GM12878 (cell line): ENCODE results near the gene TIMP2. TPM values are rescaled to one million over a fixed set of nuclear protein-coding genes. Genes with fewer than 3 reads are reported as not detected.

Experiments
- ATAC-seq: fragments of 200-7000 bp; cut with Tn5 transposase; 3 replicates; pipeline ENCODE4 v1.9.1; 2020; ENCODE audit warnings: mild to moderate bottlenecking, moderate library complexity
- BruUV-seq: library from RNA; stranded (reverse); fragments of 400-500 nt; replicated peaks from 2 replicates; lab custom pipeline; 2021; lab: Mats Ljungman, UMichigan
- CTCF ChIA-PET: fragments of 300-600 bp; sonication (Branson Sonifier 250); formaldehyde crosslinking; extraction: SDS; loops from one replicate; lab custom pipeline; 2021; ENCODE audit warnings: inconsistent platforms; lab: Yijun Ruan, JAX
- POLR2A ChIA-PET: fragments of 350-600 bp; formaldehyde crosslinking; extraction: SDS; loops from one replicate; lab custom pipeline; 2021; ENCODE audit warnings: inconsistent platforms; lab: Charles Lee
- RAD21 ChIA-PET: fragments of 300-600 bp; sonication (Branson Sonifier 250); formaldehyde crosslinking; loops from one replicate; lab custom pipeline; 2023; ENCODE audit warnings: antibody characterized with exemption; ENCODE audit not compliant: unreplicated experiment; lab: Charles Lee
- SMC1A ChIA-PET: fragments of 300-600 bp; sonication (Branson Sonifier 250); formaldehyde crosslinking; loops from one replicate; lab custom pipeline; 2023; ENCODE audit not compliant: unreplicated experiment, uncharacterized antibody; lab: Charles Lee
- DNase-seq: peaks from one replicate; pipeline ENCODE4 v3.0.0-alpha.2; 2011; ENCODE audit warnings: low read depth, low spot score
- FAIRE-seq: peaks from 3 replicates; lab custom pipeline; 2011; peaks lifted over from hg19 to GRCh38; lab: Jason Lieb, UNC
- H2AFZ ChIP-seq: 2 replicates; pipeline ENCODE4 v1.6.0; 2011; ENCODE audit warnings: low read depth, low read length, control low read depth; ENCODE audit not compliant: control insufficient read depth
- H3K27ac ChIP-seq: 2 replicates; pipeline ENCODE4 v1.5.1; 2011; ENCODE audit warnings: control low read depth; ENCODE audit not compliant: control insufficient read depth, insufficient read depth
- H3K27me3 ChIP-seq, 2 experiments: replicated peaks in 1 of 2; 2 replicates each; pipeline versions ENCODE4 v1.6.0 to v1.6.1; 2011; ENCODE audit warnings: low read length in 1 of 2; ENCODE audit not compliant: control insufficient read depth in 2 of 2, insufficient read depth in 2 of 2
- H3K36me3 ChIP-seq, 2 experiments: 2 replicates each; pipeline ENCODE4 v1.5.1; 2011; ENCODE audit warnings: low read length in 1 of 2; ENCODE audit not compliant: control insufficient read depth in 2 of 2, insufficient read depth in 2 of 2
- H3K4me1 ChIP-seq: 2 replicates; pipeline ENCODE4 v1.6.1; 2011; ENCODE audit warnings: mild to moderate bottlenecking, low read length, moderate library complexity, mixed read lengths; ENCODE audit not compliant: control insufficient read depth, insufficient read depth
- H3K4me2 ChIP-seq: 2 replicates; pipeline ENCODE4 v1.6.0; 2011; ENCODE audit warnings: control low read depth; ENCODE audit not compliant: control insufficient read depth, insufficient read depth
- H3K4me3 ChIP-seq: fragments of 200-600 bp; sonication (generic); 2 replicates; pipeline ENCODE4 v1.5.1; 2016
- H3K79me2 ChIP-seq: 2 replicates; pipeline ENCODE4 v1.6.0; 2011; ENCODE audit warnings: low read length; ENCODE audit not compliant: control insufficient read depth, insufficient read depth
- H3K9ac ChIP-seq: 2 replicates; pipeline ENCODE4 v1.8.0; 2011; ENCODE audit warnings: low read length, control low read depth, mixed read lengths; ENCODE audit not compliant: control insufficient read depth, insufficient read depth
- H3K9me3 ChIP-seq: replicated peaks from 3 replicates; pipeline ENCODE4 v1.5.1; 2011; ENCODE audit warnings: mild to moderate bottlenecking, low read length; ENCODE audit not compliant: control insufficient read depth, insufficient read depth
- H4K20me1 ChIP-seq: 2 replicates; pipeline ENCODE4 v1.6.0; 2011; ENCODE audit not compliant: control insufficient read depth, insufficient read depth
- CHD4 ChIP-seq: fragments of 200-600 bp; sonication (generic); IDR thresholded peaks from 2 replicates; pipeline ENCODE4 v1.6.1; 2016; ENCODE audit warnings: mild to moderate bottlenecking
- CTCF ChIP-seq, 3 experiments: IDR thresholded peaks in 2 of 3; conservative IDR thresholded peaks in 1 of 3; 2 replicates each; pipeline ENCODE4 v1.5.1; 2011; ENCODE audit warnings: low read depth in 3 of 3, low read length in 3 of 3, mild to moderate bottlenecking in 3 of 3, control low read depth in 2 of 3, moderate library complexity in 2 of 3, inconsistent platforms in 1 of 3, mixed read lengths in 1 of 3; ENCODE audit not compliant: control insufficient read depth in 2 of 3, insufficient read depth in 1 of 3; ENCODE audit errors: extremely low read depth in 1 of 3
- LARP7 ChIP-seq: fragments of 450-650 bp; IDR thresholded peaks from 2 replicates; pipeline ENCODE4 v1.6.1; 2017; ENCODE audit warnings: mild to moderate bottlenecking
- ZSCAN29 ChIP-seq: fragments of 450-650 bp; IDR thresholded peaks from 2 replicates; pipeline ENCODE4 v1.6.1; 2017; ENCODE audit warnings: mild to moderate bottlenecking, moderate library complexity
- WGBS: methylation state at CpG from one replicate; pipeline ENCODE4 v1.1.6; 2016; ENCODE audit warnings: low lambda C conversion rate; ENCODE audit not compliant: insufficient replicate concordance, insufficient coverage; ENCODE audit errors: missing lambda C conversion rate; 5-methylcytosine and 5-hydroxymethylcytosine counted together
- in situ Hi-C: fragments of 300-500 bp; cut with MboI; formaldehyde crosslinking; loops from 9 replicates; pipeline ENCODE4 v1.14.3; 2018; ENCODE audit warnings: mixed read lengths
- intact Hi-C: fragments of 100-400 bp; cut with micrococcal nuclease; formaldehyde crosslinking; loops from one replicate; pipeline ENCODE4 v1.14.2; 2022; ENCODE audit not compliant: unreplicated experiment
- polyA plus RNA-seq, 11 experiments: library from polyadenylated mRNA; depleted of rRNA in 4 of 11; unstranded in 6 of 11; stranded (reverse) in 5 of 11; fragments of >200 nt; fragmentation: Nextera tagmentation in 4 of 11; fragmentation: Illumina TruSeq in 1 of 11; extraction: Ambion mirVana in 4 of 11; extraction: Trizol in 1 of 11; gene quantifications; 1 replicate in 1 of 11; 2 replicates in 10 of 11; pipeline versions ENCODE4 v1.2.1 to v1.2.3, GENCODE V29; 2011 to 2016; ENCODE audit warnings: inconsistent platforms in 2 of 11, missing spikeins in 2 of 11, low read depth in 1 of 11
- total RNA-seq, 4 experiments: library from RNA; depleted of rRNA in 3 of 4; stranded (reverse); fragments of >200 nt in 3 of 4; fragmentation: Illumina TruSeq in 1 of 4; extraction: Trizol in 1 of 4; gene quantifications; 2 replicates each; pipeline versions ENCODE4 v1.2.1 to v1.2.3, GENCODE V29; 2013 to 2021

Gene TIMP2
- total and polyA plus RNA-seq, 10 of the 15 experiments (the other 5 are each of a cell fraction or from before 2014, with no cell fraction given), result 0.03 to 0.41 (median 0.04) TPM; not detected in 7

GRCh38 chr17:78823282-78824046 is 101.7 kb downstream of the TIMP2 start:
- Histone ChIP-seq H3K9ac (no peak overlapping the region), H3K36me3 (peaks cover 44 to 54% of the 10 kb centered on the region in 2 experiments), H3K4me1 (no peaks in the 10 kb centered on the region), H3K4me3 (no peak overlapping the region), H2AFZ (no peak overlapping the region), H3K79me2 (no peaks in the 10 kb centered on the region; the same call in none of the 2 replicates), H3K27me3 (no peaks in the 10 kb centered on the region), H3K4me2 (no peak overlapping the region), H3K9me3 (no peaks in the 10 kb centered on the region), H4K20me1 (no peaks in the 10 kb centered on the region; the same call in 1 of the 2 replicates), H3K27ac (no peak overlapping the region)
- DNase-seq (no peak), ATAC-seq (no peak), FAIRE-seq (no peak)
- ChIA-PET CTCF (no interaction called here), SMC1A (no interaction called here), RAD21 (no interaction called here), POLR2A (interaction anchor here (1.1 kb wide), 1 partner anchor 14 kb away, joined by 3 read pairs; no protein-coding TSS in a partner anchor)
- intact Hi-C loops (no loop called here), in situ Hi-C loops (no loop called here)
- no TSS peak for BruUV-seq
- TF ChIP-seq CHD4 (no peak), CTCF (IDR thresholded peaks at IDR 0.05 in 2 of 3, conservative IDR thresholded peaks at IDR 0.05 in 1 of 3; ENCODE audit: control insufficient read depth in 2 of 3, extremely low read depth in 1 of 3, insufficient read depth in 1 of 3, low read depth in 3 of 3, low read length in 3 of 3) (0 out of 6 replicates have a peak, but pooled peaks of 1 of the 3 experiments have one; percentile 3)
- WGBS, result 89% methylated on average over 14 of the region's 14 CpGs

DNA sequence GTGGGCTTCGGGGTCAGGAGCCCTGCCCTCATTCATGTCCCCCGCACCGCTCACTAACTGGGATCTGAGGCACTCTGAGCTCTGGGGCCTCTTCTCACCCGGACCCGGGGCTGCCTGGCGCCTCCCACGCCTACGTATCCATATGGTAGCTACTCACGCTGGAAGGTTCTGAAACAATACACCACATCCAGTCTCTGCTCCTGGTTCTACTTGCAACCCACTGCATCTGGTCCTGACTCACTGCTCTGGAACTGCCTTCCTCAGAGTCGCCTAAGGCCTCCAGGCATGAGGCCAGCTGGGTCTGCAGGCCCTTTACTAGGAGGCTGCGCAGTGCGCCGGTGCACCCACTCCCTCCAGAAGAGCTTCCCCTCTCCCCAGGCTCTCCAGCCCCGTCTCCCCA is 102.6 kb downstream of the TIMP2 start:
- RAD21 ChIA-PET, result no interaction called here
- no peak for TF ChIP-seq LARP7
- no peak for TF ChIP-seq ZSCAN29
- TF ChIP-seq, all 136 proteins: peak for 0
- WGBS, result 94% methylated on average over 12 of the region's 14 CpGs
- in situ Hi-C loops (no loop called here), intact Hi-C loops (no loop called here)
- no peak overlapping the region for H2AFZ ChIP-seq
- H3K9ac ChIP-seq, result no peak overlapping the region
- SMC1A ChIA-PET, result no interaction called here
- H3K9me3 ChIP-seq, result no peaks in the 10 kb centered on the region
- CTCF ChIA-PET, result no interaction called here
- no peaks in the 10 kb centered on the region for H3K27me3 ChIP-seq
- H3K4me2 ChIP-seq, result no peak overlapping the region
- POLR2A ChIA-PET, result no interaction called here
- H4K20me1 ChIP-seq, result no peaks in the 10 kb centered on the region
- BruUV-seq, result TSS peak; percentile 43
- no peak for FAIRE-seq
- H3K36me3 ChIP-seq, result peaks cover 50 to 52% of the 10 kb centered on the region in 2 experiments
- H3K4me1 ChIP-seq, result no peaks in the 10 kb centered on the region
- no peak overlapping the region for H3K27ac ChIP-seq
- DNase-seq, result no peak
- no peaks in the 10 kb centered on the region; the same call in 1 of the 2 replicates for H3K79me2 ChIP-seq
- no peak for ATAC-seq
- no peak overlapping the region for H3K4me3 ChIP-seq
